Fibroblast of the aortic adventitia (primary cell): ENCODE results near the gene RAC2. TPM values are rescaled to one million over a fixed set of nuclear protein-coding genes. Genes with fewer than 3 reads are reported as not detected.
"Not testable (repeated sequence)": the region's sequence is repeated elsewhere in the genome, so short reads cannot be mapped to it uniquely, and the experiment has no call there.

ENCODE experiments used
- DNase-seq: peaks from one replicate; pipeline ENCODE4 v3.0.0-alpha.2; 2010; ENCODE audit warnings: low read depth
- H3K4me3 ChIP-seq: 2 replicates; pipeline ENCODE4 v1.5.1; 2011; ENCODE audit warnings: low read depth, mild to moderate bottlenecking, control low read depth, low read length, moderate library complexity
- total RNA-seq: library from RNA; depleted of rRNA; stranded (reverse); fragments of >200 nt; gene quantifications from 2 replicates; pipeline ENCODE4 v1.2.3, GENCODE V29; 2012; ENCODE audit warnings: low replicate concordance
- TF ChIP-seq, protein P1 (sequence below): IDR thresholded peaks from 2 replicates; pipeline ENCODE4 v1.5.1; 2011; ENCODE audit warnings: mild to moderate bottlenecking, low read length, control low read depth, inconsistent platforms; ENCODE audit not compliant: insufficient read depth

The RAC2 gene
- total RNA-seq, 1 donor = 14.4 TPM

- no peak overlapping the region for H3K4me3 ChIP-seq
- TF ChIP-seq, protein P1, sequence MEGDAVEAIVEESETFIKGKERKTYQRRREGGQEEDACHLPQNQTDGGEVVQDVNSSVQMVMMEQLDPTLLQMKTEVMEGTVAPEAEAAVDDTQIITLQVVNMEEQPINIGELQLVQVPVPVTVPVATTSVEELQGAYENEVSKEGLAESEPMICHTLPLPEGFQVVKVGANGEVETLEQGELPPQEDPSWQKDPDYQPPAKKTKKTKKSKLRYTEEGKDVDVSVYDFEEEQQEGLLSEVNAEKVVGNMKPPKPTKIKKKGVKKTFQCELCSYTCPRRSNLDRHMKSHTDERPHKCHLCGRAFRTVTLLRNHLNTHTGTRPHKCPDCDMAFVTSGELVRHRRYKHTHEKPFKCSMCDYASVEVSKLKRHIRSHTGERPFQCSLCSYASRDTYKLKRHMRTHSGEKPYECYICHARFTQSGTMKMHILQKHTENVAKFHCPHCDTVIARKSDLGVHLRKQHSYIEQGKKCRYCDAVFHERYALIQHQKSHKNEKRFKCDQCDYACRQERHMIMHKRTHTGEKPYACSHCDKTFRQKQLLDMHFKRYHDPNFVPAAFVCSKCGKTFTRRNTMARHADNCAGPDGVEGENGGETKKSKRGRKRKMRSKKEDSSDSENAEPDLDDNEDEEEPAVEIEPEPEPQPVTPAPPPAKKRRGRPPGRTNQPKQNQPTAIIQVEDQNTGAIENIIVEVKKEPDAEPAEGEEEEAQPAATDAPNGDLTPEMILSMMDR = no peak
- DNase-seq = no peak
These were observed 8.0 kb downstream of the RAC2 start for GRCh38 chr22:37235897-37236607.

- H3K4me3 ChIP-seq = no peak overlapping the region
- TF ChIP-seq, protein P1 = no peak
- no peak for DNase-seq
These were observed 9.0 kb downstream of the RAC2 start for GRCh38 chr22:37234736-37235711.

DNA sequence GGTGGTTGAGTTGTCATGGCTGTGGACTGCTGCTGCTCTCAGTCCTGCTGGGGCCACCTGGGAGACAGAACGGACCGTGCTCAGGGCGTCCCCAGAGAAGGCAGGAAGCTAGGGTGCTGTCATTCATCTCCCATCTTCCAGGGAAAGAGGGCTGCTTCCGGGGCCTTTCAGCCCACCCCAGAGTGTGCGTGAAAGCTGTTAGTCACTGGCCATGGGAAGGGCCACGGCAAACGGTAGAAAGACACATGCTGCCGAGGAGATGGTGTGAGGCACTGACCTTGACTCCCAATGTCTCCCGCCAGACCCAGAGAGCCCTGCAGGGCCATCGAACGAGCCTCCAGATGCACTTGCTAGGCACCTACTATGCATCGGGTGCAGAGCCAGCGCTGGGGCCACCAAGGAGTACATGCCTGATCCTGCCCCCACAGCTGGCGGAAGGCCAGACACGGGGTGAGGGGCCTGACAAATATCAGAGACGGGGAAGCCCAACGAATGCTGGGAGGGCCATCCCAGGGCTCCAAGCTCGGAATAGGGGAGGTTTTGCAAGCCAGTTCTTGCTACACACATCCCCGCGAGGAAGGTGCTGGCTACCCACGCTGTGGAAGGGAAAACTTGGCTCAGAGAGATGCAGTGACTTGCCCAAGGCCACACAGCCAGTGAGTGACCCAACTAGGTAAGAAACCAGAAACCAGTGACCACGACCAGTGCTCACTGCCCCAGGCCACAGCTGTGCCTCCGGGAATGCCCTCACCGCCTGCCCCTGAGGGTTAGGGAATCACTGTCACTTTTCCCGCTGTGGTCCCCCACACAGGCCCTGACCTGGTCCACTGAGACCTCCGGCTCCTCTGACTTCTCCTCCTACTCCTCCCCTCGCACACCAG is 10.1 kb downstream of the RAC2 start:
- no peak overlapping the region for H3K4me3 ChIP-seq
- no peak for DNase-seq
- TF ChIP-seq, protein P1 = no peak

DNA sequence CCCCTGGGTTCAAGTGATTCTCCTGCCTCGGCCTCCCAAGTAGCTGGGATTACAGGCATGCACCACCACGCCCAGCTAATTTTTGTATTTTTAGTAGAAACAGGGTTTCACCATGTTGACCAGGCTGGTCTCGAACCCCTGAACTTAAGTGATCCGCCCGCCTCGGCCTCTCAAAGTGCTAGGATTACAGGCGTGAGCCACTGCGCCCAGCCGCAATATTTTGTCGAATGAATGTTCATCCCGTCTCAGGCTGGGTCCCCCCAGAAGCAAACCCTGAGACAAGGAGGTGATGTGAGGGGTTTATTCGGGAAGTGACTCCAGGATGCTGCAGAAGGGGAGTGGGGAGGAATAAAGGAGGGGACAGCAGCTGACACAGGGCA is 10.7 kb downstream of the RAC2 start:
- not testable (repeated sequence) for H3K4me3 ChIP-seq, DNase-seq

DNA sequence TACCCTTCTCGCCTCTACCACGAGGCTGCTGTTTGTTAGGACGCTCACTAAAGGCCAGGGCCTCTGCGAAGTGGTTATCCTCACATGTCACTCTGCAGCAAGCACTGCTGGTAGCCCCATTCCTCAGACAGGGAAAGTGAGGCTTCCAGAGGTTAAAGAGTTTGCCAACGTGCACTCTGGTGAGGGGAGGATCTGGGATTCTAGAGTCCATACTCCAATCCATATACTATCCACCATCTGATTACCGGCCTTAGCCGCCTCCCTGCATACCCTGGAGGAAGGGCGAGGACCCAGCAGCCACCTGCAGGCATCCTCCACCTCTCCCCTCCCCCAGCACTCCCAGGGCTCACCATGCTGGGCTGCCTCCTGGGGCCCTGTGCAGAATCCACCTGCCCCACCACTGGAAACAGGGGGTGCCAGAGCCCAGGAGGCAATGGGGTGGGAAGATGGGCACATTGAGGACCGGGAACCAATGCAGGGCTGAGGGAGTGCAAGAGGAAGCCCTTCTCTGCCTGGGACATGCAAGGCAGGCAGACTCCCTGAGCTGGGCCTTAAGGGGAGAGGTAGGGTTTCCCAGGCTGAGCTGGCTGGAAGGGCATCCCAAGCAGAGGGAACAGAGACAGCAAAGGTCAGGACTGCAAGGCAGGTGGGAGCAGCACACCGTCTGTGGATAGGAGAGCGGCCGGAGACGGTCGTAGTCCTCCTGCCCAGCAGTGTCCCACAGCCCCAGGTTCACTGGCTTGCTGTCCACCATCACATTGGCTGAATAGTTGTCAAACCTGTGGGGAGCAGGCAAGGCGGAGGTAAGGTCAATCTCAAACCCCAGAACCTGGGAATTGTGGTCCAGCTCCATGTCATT is 11.7 kb downstream of the RAC2 start:
- no peak overlapping the region for H3K4me3 ChIP-seq
- DNase-seq = no peak
- TF ChIP-seq, protein P1 = no peak

GRCh38 chr22:37231406-37232139 is 12.5 kb downstream of the RAC2 start:
- no peak overlapping the region for H3K4me3 ChIP-seq
- TF ChIP-seq, protein P1 = no peak
- no peak for DNase-seq
